GM19043 (cell line): ENCODE measurements around the gene OSBPL9.
"Not testable (repeated sequence)": the region's sequence is repeated elsewhere in the genome, so short reads cannot be mapped to it uniquely, and the experiment has no call there.

Experiments
- ATAC-seq: cut with Tn5 transposase; IDR thresholded peaks from one replicate; pipeline ENCODE4 v1.9.1; 2021; ENCODE audit warnings: low read depth; ENCODE audit not compliant: unreplicated experiment

Gene OSBPL9

GRCh38 chr1:51701782-51702181 is 84.9 kb downstream of the OSBPL9 start:
- not testable (repeated sequence) for ATAC-seq

DNA sequence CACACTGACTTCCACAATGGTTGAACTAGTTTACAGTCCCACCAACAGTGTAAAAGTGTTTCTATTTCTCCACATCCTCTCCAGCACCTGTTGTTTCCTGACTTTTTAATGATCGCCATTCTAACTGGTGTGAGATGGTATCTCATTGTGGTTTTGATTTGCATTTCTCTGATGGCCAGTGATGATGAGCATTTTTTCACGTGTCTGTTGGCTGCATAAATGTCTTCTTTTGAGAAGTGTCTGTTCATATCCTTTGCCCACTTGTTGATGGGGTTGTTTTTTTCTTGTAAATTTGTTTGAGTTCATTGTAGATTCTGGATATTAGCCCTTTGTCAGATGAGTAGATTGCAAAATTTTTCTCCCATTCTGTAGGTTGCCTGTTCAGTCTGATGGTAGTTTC is 85.3 kb downstream of the OSBPL9 start:
- not testable (repeated sequence) for ATAC-seq

DNA sequence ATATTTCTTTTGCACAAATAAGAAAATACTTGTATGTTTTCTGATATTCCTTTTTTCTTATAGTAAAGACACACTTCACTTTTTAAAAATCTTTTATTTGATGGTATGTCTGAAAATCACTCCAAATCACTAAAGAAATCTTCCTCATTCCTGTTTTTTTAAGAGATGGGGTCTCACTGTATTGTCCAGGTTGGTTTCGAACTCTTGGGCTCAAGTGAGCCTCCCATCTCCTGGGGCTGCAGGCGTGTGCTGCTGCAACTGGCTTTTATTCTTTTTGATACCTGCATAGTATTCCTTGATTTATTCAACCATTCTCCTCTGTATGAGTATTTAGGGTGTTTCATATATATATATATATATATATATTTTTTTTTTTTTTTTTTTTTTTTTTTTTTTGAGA is 88.1 kb downstream of the OSBPL9 start:
- ATAC-seq: no peak

DNA sequence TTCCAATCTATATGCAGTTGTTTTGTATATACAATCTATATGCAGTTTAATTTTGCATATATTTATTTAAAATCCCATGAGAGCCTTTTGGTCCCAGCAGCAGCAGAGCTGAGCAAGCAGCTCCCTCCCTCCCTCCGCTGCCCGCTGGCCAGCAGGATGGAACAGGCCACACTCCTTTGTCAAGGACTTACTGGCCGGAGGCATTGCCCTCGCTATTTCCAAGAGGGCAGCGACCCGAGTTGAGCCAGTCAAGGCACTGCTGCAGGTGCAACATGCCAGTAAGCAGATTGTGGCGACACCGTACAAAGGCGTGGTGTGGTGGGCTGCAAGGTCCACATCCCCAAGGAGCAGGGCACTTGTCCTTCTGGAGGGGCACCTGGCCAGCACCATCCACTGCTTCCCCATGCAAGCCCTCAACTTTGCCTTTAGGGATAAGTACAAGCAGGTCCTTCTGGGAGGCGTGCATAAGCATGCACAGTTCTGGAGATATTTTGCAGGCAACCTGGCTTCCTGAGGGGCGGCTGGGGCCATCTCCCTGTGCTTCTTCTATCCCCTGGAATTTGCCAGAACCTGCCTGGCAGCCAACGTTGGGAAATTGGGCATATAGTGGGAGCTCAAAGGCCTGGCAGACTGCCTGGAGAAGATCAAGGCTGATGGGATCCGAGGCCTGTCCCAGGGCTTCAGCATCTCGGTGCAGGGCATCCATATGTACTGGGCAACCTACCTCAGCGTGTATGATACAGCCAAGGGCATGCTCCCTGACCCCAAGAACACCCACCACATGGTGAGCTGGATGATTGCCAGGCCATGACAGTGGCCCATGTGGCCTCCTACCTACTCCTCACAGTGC is 92.2 kb downstream of the OSBPL9 start:
- no peak for ATAC-seq

GRCh38 chr1:51709951-51710350 is 93.1 kb downstream of the OSBPL9 start:
- no peak for ATAC-seq

GRCh38 chr1:51712590-51712989 is 95.7 kb downstream of the OSBPL9 start:
- ATAC-seq: no peak

- no peak for ATAC-seq
These were observed 97.6 kb downstream of the OSBPL9 start for GRCh38 chr1:51714374-51715019.

- no peak for ATAC-seq
These were observed 98.5 kb downstream of the OSBPL9 start for GRCh38 chr1:51715369-51715768.

- ATAC-seq: no peak
These were observed 99.9 kb downstream of the OSBPL9 start for GRCh38 chr1:51716746-51717145.

GRCh38 chr1:51717842-51718241 is 101.0 kb downstream of the OSBPL9 start:
- ATAC-seq: no peak

GRCh38 chr1:51719146-51719545 is 102.3 kb downstream of the OSBPL9 start:
- no peak for ATAC-seq

DNA sequence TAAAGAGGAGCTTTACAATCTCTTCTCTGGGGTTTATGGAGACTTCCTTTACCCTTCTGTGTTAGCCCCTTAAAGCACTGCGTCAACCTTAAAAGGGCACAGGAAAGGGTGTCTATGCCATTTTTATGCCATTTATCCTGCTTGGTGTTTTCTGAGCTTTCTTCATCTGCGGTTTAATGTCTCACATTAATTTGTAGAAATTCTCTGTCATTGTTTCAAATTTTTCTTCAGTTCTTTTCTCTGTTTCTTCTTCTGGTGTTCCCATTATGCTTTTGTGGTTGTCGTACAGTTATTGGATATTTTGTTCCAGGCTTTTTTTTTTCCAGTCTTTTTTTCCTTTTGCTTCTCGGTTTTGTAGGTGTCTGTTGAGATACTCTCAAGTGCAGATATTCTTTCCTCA is 107.9 kb downstream of the OSBPL9 start:
- no peak for ATAC-seq

- ATAC-seq: no peak
These were observed 109.2 kb downstream of the OSBPL9 start for GRCh38 chr1:51726051-51726450.

DNA sequence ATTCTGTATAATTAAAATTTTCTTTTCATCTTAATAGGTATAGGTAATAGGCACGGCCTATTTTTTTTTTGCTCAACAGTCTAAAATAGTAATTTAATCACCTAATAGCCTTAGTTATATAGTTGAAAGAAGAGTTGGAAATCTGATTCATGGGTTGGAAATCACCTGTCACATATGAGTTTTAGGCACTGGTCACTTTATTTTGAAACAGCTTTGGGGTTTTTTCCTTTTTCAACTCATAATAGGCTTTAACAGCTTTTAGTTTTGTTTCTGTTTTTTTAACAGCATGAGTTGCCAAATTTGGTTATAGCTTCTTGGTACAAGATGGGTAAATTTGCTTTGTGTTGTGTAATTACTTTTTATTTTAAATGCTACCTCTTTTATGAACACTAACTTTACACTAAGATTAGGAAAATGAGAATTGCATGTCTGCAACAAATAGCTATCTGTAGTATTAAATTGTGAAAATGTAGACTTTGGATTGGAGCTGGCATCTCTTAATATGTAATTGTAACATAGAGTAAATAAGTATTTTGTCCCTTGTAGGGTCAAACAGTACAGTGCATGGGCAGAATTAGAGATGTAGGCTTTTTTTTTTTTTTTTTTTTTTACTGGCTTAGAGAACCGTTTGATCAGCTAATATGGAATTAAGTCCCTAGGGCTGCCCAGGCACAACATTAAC is 109.8 kb downstream of the OSBPL9 start:
- no peak for ATAC-seq

- ATAC-seq: no peak
These were observed 110.5 kb downstream of the OSBPL9 start for GRCh38 chr1:51727366-51727765.

- ATAC-seq: no peak
These were observed 111.8 kb downstream of the OSBPL9 start for GRCh38 chr1:51728611-51729155.

DNA sequence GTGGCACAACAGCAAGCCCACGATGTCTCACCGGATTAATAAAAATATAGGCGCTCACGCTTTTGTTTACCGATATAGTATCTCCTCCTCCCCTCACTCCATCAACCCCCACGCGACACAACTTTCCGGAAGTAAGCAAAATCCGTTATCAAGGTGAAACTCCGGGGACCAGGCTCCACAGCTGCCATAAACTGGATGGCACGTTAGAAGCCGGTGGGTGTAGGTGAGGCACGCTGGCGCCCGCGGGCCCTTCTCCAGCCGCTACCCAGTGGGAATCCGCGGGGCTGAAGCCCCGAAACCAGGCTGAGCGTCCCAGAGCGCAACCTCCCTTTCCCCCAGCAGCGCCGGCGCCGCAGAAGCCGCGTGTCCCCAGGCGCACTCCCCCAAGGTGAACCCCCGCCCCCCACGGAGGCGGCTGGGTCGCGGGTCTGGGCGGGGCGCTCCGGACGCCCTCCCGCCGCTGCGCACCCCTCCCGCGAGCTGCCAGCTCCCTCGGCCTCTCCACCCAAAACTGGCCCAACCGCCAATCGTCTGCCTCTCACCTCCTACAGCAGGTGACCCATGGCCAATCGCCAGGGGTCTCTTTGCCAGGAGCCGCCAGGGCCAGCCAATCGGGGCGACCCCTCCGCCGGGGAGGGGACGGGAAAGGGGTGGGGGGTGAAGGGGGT is 112.4 kb downstream of the OSBPL9 start:
- peak; percentile 93 for ATAC-seq

- ATAC-seq: peak; percentile 11
These were observed 113.0 kb downstream of the OSBPL9 start for GRCh38 chr1:51729824-51730301.

DNA sequence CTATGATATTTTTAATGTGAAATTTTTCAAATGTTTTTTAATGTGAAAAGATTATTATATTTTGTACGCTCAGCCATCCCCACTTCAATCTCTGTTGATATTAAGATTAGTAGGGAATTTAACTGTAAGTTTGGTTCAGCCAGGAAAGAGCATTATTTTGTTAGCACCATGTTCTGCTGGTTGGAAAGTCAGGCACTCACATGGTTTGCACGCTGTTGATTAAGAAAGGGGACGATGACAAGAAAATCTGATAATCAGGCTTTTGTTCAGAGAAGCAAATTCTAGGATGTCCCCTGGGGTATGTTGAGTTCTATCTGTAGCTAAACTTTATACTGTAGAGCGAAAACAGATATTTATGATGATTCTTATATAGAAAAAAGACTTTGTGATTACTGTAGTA is 115.1 kb downstream of the OSBPL9 start:
- no peak for ATAC-seq

DNA sequence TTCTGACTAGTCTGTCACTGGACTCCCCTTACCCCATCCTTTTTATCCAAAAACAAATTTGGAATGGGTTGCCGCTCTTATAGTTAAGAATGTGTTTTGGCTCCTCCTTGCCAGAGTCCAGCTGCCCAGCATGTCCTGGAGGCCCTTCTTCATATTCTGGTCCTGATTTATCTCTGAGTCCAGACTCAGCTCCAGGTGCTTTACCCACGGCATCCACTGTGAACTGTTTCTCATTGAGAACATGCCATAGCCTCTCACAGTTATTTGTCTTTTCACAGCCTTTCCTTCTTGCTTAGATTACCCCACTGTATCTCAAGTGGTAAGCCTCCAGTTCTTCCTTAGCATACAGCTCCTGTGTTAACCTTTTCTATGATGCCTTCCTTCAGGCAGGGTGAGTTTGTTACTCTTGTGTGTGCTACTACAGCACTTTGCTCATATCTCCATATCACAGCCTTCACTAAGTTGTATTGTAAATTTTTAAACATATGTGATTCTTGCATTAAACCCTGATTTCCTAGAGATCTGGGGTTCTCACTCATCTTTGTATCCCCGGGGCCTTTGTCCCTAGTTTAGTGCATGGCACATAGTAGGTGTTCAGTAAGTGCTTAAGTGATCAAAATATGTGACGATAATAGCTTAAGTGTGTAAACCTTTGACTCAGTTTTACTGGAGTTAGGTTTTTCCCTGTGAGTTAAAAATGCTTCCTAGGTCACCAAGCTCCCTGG is 116.0 kb downstream of the OSBPL9 start:
- ATAC-seq: no peak
